ENCODE results near the gene NCAPD3.
"Not testable (repeated sequence)": the region's sequence is repeated elsewhere in the genome, so short reads cannot be mapped to it uniquely, and the experiment has no call there.

NCAPD3 gene

GRCh38 chr11:134125507-134125906 lies 98.3 kb downstream of the NCAPD3 start:
- no peak for DNase-seq

DNA sequence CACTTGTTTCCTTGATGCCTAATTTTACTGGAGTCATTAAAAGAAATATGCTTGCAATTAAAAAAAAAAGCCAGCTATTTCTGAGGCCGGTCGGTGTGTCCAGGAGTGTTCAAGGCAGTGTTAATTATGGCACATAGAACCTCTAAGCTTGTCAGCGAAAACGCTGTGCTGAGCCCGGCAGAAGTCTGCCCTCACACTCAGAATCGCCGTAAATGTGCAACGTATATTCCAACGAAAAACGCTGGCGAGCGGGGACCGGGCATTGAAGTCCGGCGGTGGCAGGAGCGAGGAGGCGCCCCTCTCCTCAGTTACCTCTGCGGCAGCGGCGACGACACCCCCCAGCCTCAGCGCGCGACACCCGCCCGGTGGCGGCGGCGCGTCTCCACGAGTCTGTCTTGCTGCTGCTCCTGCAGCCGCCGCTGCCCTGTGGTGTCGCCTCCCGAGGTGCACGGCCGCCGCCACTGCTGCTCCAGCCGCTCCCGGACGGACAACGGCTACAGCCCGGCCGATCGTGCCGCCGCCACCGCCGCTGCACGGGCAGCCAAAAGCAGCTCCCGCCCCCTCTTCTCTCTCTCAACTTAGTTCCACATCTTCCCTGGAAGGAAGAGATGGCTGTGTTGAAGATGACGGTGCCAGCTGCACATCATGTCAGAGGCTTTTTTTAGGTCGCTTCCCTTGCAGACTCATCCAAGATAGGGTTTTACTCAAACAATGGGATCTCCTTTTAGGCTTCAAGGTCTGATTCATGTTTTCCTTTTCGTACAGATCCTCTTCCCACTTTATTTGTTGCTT lies 98.9 kb downstream of the NCAPD3 start:
- DNase-seq, result peak; percentile 11

DNA sequence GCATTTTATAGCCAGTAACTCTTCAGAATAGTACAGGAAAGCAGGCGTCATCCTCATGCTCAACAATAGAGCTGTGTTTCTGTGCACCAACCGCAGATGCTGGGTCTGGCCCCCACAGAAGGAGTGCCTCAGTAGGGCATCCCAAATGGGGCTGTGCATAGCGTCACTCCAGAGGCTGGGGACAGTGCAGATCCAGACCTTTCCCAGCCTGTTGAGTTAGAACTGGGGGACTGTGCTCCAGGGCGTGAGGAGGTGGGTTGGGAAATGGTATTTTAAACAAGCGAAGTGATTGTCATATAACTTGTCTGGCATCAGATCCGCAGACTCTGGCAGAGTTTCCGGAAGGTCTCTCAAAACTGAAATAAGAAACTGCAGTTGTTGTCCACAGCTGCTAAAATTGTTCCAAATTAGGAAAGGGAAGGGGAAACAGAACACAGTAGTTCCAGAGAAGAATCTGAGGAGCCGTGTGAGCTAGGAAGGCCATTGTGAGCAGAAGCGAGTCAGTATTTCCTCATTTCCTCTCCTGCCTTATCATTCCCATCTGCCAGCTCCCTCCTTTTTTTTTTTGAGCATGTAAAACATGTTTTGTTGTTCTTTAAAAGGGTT lies 102.7 kb downstream of the NCAPD3 start:
- DNase-seq, result no peak

GRCh38 chr11:134120143-134120850 lies 103.5 kb downstream of the NCAPD3 start:
- no peak for DNase-seq

- DNase-seq, result no peak
Observed at GRCh38 chr11:134119094-134119493, 104.7 kb downstream of the NCAPD3 start.

- no peak for DNase-seq
Observed at GRCh38 chr11:134118006-134118405, 105.8 kb downstream of the NCAPD3 start.

DNA sequence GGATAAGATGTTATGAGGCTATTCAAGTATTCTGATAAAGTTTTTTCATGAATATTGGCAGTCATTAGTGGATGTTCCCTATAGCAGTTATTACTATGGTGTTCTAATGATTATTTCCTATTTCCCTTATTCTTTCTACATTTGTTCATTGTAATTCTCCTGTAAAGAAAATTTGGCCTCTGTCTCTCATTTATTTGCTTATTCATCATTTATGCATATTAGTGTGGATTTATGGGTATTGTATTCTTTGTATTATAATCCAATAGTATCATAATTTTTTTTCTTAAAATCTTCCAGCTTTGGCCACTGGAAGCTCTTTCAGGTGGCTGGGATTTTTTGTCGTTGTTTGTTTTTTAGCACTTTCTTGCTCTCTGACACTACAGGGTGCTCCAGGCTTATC lies 107.6 kb downstream of the NCAPD3 start:
- no peak for DNase-seq

- not testable (repeated sequence) for DNase-seq
Observed at GRCh38 chr11:134113787-134114186, 110.0 kb downstream of the NCAPD3 start.

DNA sequence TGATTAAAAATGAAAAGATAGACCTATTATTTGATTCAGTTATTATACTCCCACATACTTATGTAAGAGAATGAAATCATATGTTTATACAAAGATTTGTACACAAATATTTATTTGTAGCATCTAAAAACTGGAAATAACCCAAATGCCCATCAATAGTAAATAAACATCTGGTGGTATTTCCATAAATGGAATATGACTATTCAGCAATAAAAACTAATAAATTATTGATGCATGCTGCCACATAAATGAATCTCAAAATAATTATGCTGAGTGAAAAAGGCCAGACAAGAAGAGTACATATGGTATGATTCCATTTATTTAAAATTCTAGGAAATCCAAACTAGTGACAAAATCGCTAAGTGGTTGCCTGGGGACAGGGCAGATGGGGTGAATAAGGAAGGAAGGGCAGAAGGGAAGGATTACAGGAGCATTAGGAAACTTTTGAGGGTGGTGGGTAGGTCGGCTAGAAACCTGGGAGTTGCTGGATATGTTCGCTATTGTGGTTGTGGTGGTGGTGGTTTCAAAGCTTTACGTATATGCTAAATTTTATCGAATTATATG lies 113.4 kb downstream of the NCAPD3 start:
- no peak for DNase-seq

All from RPMI8226 (cell line).